Heart left ventricle (tissue), 13 donors: ENCODE data around the gene TMEM38A.

Experiments used
- POLR2A ChIP-seq, 2 donors: fragments of 450-650 bp; IDR thresholded peaks; one replicate each; pipeline ENCODE4 v1.6.1; 2017; ENCODE audit warnings: antibody characterized with exemption in 2 of 2, mild to moderate bottlenecking in 2 of 2, moderate library complexity in 2 of 2
- TF ChIP-seq, protein P1 (sequence below), 12 donors: fragments of 200-600 bp; sonication (generic) in 4 of 12; IDR thresholded peaks; one replicate each; pipeline versions ENCODE4 v1.5.0 to v1.8.0; 2018 to 2022; ENCODE audit warnings: antibody characterized with exemption in 12 of 12, mild to moderate bottlenecking in 5 of 12
- donor health status: ischemic (EF 13 %, LVEDD 7.1; RV severe dilation, severe dysfunction).
- donor health status: DM: no; HTN: yes; CAD: no.
- donor health status: DM: no; HTN: no; CAD: no.
- donor health status: ischemic (EF 25% LVEDD 6.9; RV normal size, moderate dysfunction).
- donor health status: ischemic (EF 25% LVEDD 5.7; RV mildly dilated, moderate dysfunction).
- donor health status: ischemic (EF 35%, LVEDD 5.7; RV mildly dilated, moderate dysfunction).
- donor health status: nonischemic (EF 11% LVEDD 7.7; RV severe dilation, severe dysfunction).
- donor health status: DM: yes; HTN: yes; CAD: no.
- donor health status: PGD.
- donor health status: ischemic (EF 29% LVEDD 5.4; RV normal size, mild dysfunction).
- donor health status: nonischemic (EF 23%, LVEDD 6.1; RV moderate dilation, normal function).

DNA sequence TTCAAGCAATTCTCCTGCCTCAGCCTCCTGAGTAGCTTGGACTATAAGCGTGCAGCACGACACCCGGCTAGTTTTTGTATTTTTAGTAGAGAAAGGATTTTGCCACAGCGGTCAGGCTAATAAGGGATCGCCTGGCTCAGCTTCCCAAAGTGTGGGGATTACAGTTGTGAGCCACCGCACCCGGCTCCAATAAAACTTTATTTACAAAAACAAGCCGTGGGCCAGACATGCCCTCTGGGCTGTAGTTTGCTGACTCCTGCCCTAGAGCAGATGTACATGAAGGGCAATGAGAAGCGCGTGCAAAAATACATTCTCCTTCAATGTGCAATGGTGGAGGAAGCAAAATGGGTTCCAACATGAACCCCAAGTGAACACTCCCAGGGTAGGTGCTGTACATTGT is 19.2 kb upstream of the TMEM38A start:
- TF ChIP-seq, protein P1, sequence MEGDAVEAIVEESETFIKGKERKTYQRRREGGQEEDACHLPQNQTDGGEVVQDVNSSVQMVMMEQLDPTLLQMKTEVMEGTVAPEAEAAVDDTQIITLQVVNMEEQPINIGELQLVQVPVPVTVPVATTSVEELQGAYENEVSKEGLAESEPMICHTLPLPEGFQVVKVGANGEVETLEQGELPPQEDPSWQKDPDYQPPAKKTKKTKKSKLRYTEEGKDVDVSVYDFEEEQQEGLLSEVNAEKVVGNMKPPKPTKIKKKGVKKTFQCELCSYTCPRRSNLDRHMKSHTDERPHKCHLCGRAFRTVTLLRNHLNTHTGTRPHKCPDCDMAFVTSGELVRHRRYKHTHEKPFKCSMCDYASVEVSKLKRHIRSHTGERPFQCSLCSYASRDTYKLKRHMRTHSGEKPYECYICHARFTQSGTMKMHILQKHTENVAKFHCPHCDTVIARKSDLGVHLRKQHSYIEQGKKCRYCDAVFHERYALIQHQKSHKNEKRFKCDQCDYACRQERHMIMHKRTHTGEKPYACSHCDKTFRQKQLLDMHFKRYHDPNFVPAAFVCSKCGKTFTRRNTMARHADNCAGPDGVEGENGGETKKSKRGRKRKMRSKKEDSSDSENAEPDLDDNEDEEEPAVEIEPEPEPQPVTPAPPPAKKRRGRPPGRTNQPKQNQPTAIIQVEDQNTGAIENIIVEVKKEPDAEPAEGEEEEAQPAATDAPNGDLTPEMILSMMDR (IDR thresholded peaks at IDR 0.05): no peak
- TF ChIP-seq POLR2A (IDR thresholded peaks at IDR 0.05): no peak
